ENCODE measurements around the gene GNG7. TPM values are rescaled to one million over a fixed set of nuclear protein-coding genes. Genes with fewer than 3 reads are reported as not detected.

GNG7 gene
- total RNA-seq (1 to 10 TPM; 2.4 to 6.0 TPM), polyA plus RNA-seq (1 to 10 TPM in 1 of 2 donors, under 1 TPM in 1; 0.75 to 1.7 TPM)
- long read RNA-seq, donor 1, full-length matches to known transcripts, result 2 of 14 reads
- long read RNA-seq, donor 1, partial matches to known transcripts, result 0 of 14 reads
- long read RNA-seq, donor 1, other reads (novel, unspliced or antisense), result 12 of 14 reads
- long read RNA-seq, donor 2, full-length matches to known transcripts, result 2 of 6 reads
- long read RNA-seq, donor 2, partial matches to known transcripts, result 0 of 6 reads
- long read RNA-seq, donor 2, other reads (novel, unspliced or antisense), result 4 of 6 reads

- DNase-seq (peak; percentile 96 to 97), ATAC-seq (ENCODE audit: low FRiP score) (peak; percentile 97)
- peak within 1 kb of the TSS; percentile 11 to 14 for H3K4me3 ChIP-seq (ENCODE audit: low read length in 2 of 2)
- H3K36me3 ChIP-seq (ENCODE audit: control insufficient read depth in 1 of 2, insufficient read depth in 2 of 2, low read length in 1 of 2), result no peaks in the 10 kb centered on the region
- intact Hi-C loops (cut with DNase I), result loop anchor here in 1 of 2 donors (5.0 kb wide), 1 partner anchor 35 kb away; no protein-coding TSS in a partner anchor
- H3K4me1 ChIP-seq (ENCODE audit: control insufficient read depth in 1 of 2, insufficient read depth in 2 of 2, low read length in 2 of 2), result no peaks in the 10 kb centered on the region
- no peak within 1 kb of the TSS for H3K27ac ChIP-seq (ENCODE audit: low read depth in 1 of 2, low read length in 2 of 2)
- 2 to 3% methylated on average over 39 to 77 of the region's 77 CpGs for WGBS, 2 donors
- H3K27me3 ChIP-seq (ENCODE audit: control insufficient read depth in 1 of 2, insufficient read depth in 2 of 2, low read length in 1 of 2), result no peaks in the 10 kb centered on the region
- H3K9me3 ChIP-seq (ENCODE audit: control insufficient read depth, low read length), result no peaks in the 10 kb centered on the region
Observed at GRCh38 chr19:2702170-2703076, at the start of gene GNG7. TSS of gene GNG7 (minus strand) at chr19:2702694. CDS start at chr19:2520688, 182,006 bp downstream.

GRCh38 chr19:2751438-2751830 lies 48.9 kb upstream of the GNG7 start:
- Histone ChIP-seq H3K9me3 (ENCODE audit: control insufficient read depth, low read length) (no peaks in the 10 kb centered on the region), H3K27me3 (ENCODE audit: control insufficient read depth in 1 of 2, insufficient read depth in 2 of 2, low read length in 1 of 2) (no peaks in the 10 kb centered on the region), H3K4me1 (ENCODE audit: control insufficient read depth in 1 of 2, insufficient read depth in 2 of 2, low read length in 2 of 2) (no peaks in the 10 kb centered on the region), H3K27ac (ENCODE audit: low read depth in 1 of 2, low read length in 2 of 2) (no peak overlapping the region), H3K36me3 (ENCODE audit: control insufficient read depth in 1 of 2, insufficient read depth in 2 of 2, low read length in 1 of 2) (peaks cover 0 to 1% of the 10 kb centered on the region in 2 donors), H3K4me3 (ENCODE audit: low read length in 2 of 2) (no peak overlapping the region)
- intact Hi-C loops (cut with DNase I), result loop anchor here in 1 of 2 donors (5.0 kb wide), 1 partner anchor 104 kb away; no protein-coding TSS in a partner anchor
- ATAC-seq (ENCODE audit: low FRiP score), result no peak
- no peak for DNase-seq
- WGBS, 2 donors, result 88 to 89% methylated on average over 21 of the region's 21 CpGs

- H3K4me1 ChIP-seq (ENCODE audit: control insufficient read depth in 1 of 2, insufficient read depth in 2 of 2, low read length in 2 of 2), result no peaks in the 10 kb centered on the region
- no peak overlapping the region for H3K27ac ChIP-seq (ENCODE audit: low read depth in 1 of 2, low read length in 2 of 2)
- no peaks in the 10 kb centered on the region for H3K27me3 ChIP-seq (ENCODE audit: control insufficient read depth in 1 of 2, insufficient read depth in 2 of 2, low read length in 1 of 2)
- DNase-seq (no peak), ATAC-seq (ENCODE audit: low FRiP score) (no peak)
- peaks cover 0 to 1% of the 10 kb centered on the region in 2 donors for H3K36me3 ChIP-seq (ENCODE audit: control insufficient read depth in 1 of 2, insufficient read depth in 2 of 2, low read length in 1 of 2)
- no peaks in the 10 kb centered on the region for H3K9me3 ChIP-seq (ENCODE audit: control insufficient read depth, low read length)
- WGBS, 2 donors, result 71% methylated on average over 17 of the region's 17 CpGs
- no peak overlapping the region for H3K4me3 ChIP-seq (ENCODE audit: low read length in 2 of 2)
- intact Hi-C loops (cut with DNase I), result loop anchor here in 1 of 2 donors (5.0 kb wide), 1 partner anchor 104 kb away; no protein-coding TSS in a partner anchor
Observed at GRCh38 chr19:2750808-2751437, 48.4 kb upstream of the GNG7 start.

- ATAC-seq (ENCODE audit: low FRiP score) (no peak), DNase-seq (no peak)
- intact Hi-C loops (cut with DNase I), result no loop called here
- no peaks in the 10 kb centered on the region for H3K9me3 ChIP-seq (ENCODE audit: control insufficient read depth, low read length)
- no peaks in the 10 kb centered on the region for H3K36me3 ChIP-seq (ENCODE audit: control insufficient read depth in 1 of 2, insufficient read depth in 2 of 2, low read length in 1 of 2)
- no peak overlapping the region for H3K4me3 ChIP-seq (ENCODE audit: low read length in 2 of 2)
- no peak overlapping the region for H3K27ac ChIP-seq (ENCODE audit: low read depth in 1 of 2, low read length in 2 of 2)
- no peaks in the 10 kb centered on the region for H3K27me3 ChIP-seq (ENCODE audit: control insufficient read depth in 1 of 2, insufficient read depth in 2 of 2, low read length in 1 of 2)
- WGBS, 2 donors, result 76 to 84% methylated on average over 7 of the region's 7 CpGs
- H3K4me1 ChIP-seq (ENCODE audit: control insufficient read depth in 1 of 2, insufficient read depth in 2 of 2, low read length in 2 of 2), result no peaks in the 10 kb centered on the region
Observed at GRCh38 chr19:2747349-2747748, 44.9 kb upstream of the GNG7 start.

GRCh38 chr19:2744113-2744512 lies 41.6 kb upstream of the GNG7 start:
- DNase-seq (no peak), ATAC-seq (ENCODE audit: low FRiP score) (no peak)
- Histone ChIP-seq H3K36me3 (ENCODE audit: control insufficient read depth in 1 of 2, insufficient read depth in 2 of 2, low read length in 1 of 2) (no peaks in the 10 kb centered on the region), H3K4me1 (ENCODE audit: control insufficient read depth in 1 of 2, insufficient read depth in 2 of 2, low read length in 2 of 2) (no peaks in the 10 kb centered on the region), H3K4me3 (ENCODE audit: low read length in 2 of 2) (no peak overlapping the region), H3K27me3 (ENCODE audit: control insufficient read depth in 1 of 2, insufficient read depth in 2 of 2, low read length in 1 of 2) (no peaks in the 10 kb centered on the region), H3K27ac (ENCODE audit: low read depth in 1 of 2, low read length in 2 of 2) (no peak overlapping the region), H3K9me3 (ENCODE audit: control insufficient read depth, low read length) (no peaks in the 10 kb centered on the region)
- 25 to 26% methylated on average over 4 of the region's 4 CpGs for WGBS, 2 donors
- intact Hi-C loops (cut with DNase I), result no loop called here

GRCh38 chr19:2743099-2743498 lies 40.6 kb upstream of the GNG7 start:
- Histone ChIP-seq H3K4me1 (ENCODE audit: control insufficient read depth in 1 of 2, insufficient read depth in 2 of 2, low read length in 2 of 2) (no peaks in the 10 kb centered on the region), H3K36me3 (ENCODE audit: control insufficient read depth in 1 of 2, insufficient read depth in 2 of 2, low read length in 1 of 2) (no peaks in the 10 kb centered on the region), H3K27ac (ENCODE audit: low read depth in 1 of 2, low read length in 2 of 2) (no peak overlapping the region), H3K27me3 (ENCODE audit: control insufficient read depth in 1 of 2, insufficient read depth in 2 of 2, low read length in 1 of 2) (no peaks in the 10 kb centered on the region), H3K9me3 (ENCODE audit: control insufficient read depth, low read length) (no peaks in the 10 kb centered on the region), H3K4me3 (ENCODE audit: low read length in 2 of 2) (no peak overlapping the region)
- DNase-seq (no peak), ATAC-seq (ENCODE audit: low FRiP score) (no peak)
- 71% methylated on average over 8 of the region's 8 CpGs for WGBS, 2 donors
- intact Hi-C loops (cut with DNase I), result no loop called here

- Histone ChIP-seq H3K4me3 (ENCODE audit: low read length in 2 of 2) (no peak overlapping the region), H3K36me3 (ENCODE audit: control insufficient read depth in 1 of 2, insufficient read depth in 2 of 2, low read length in 1 of 2) (peaks cover 0 to 2% of the 10 kb centered on the region in 2 donors), H3K27ac (ENCODE audit: low read depth in 1 of 2, low read length in 2 of 2) (no peak overlapping the region), H3K9me3 (ENCODE audit: control insufficient read depth, low read length) (no peaks in the 10 kb centered on the region), H3K4me1 (ENCODE audit: control insufficient read depth in 1 of 2, insufficient read depth in 2 of 2, low read length in 2 of 2) (no peaks in the 10 kb centered on the region), H3K27me3 (ENCODE audit: control insufficient read depth in 1 of 2, insufficient read depth in 2 of 2, low read length in 1 of 2) (no peaks in the 10 kb centered on the region)
- DNase-seq (no peak), ATAC-seq (ENCODE audit: low FRiP score) (no peak)
- intact Hi-C loops (cut with DNase I), result no loop called here
- 43 to 46% methylated on average over 13 of the region's 13 CpGs for WGBS, 2 donors
Observed at GRCh38 chr19:2740314-2740656, 37.8 kb upstream of the GNG7 start.

GRCh38 chr19:2739602-2740313 lies 37.3 kb upstream of the GNG7 start, which contains the start of gene SLC39A3:
TSS of gene SLC39A3 (minus strand) at chr19:2740017. CDS start at chr19:2737257, 2,760 bp downstream.
- WGBS, 2 donors, result 1% methylated on average over 51 to 64 of the region's 64 CpGs
- Histone ChIP-seq H3K27me3 (ENCODE audit: control insufficient read depth in 1 of 2, insufficient read depth in 2 of 2, low read length in 1 of 2) (no peaks in the 10 kb centered on the region), H3K9me3 (ENCODE audit: control insufficient read depth, low read length) (no peaks in the 10 kb centered on the region), H3K36me3 (ENCODE audit: control insufficient read depth in 1 of 2, insufficient read depth in 2 of 2, low read length in 1 of 2) (peaks cover 0 to 2% of the 10 kb centered on the region in 2 donors), H3K4me1 (ENCODE audit: control insufficient read depth in 1 of 2, insufficient read depth in 2 of 2, low read length in 2 of 2) (no peaks in the 10 kb centered on the region), H3K27ac (ENCODE audit: low read depth in 1 of 2, low read length in 2 of 2) (no peak within 1 kb of the TSS), H3K4me3 (ENCODE audit: low read length in 2 of 2) (peak within 1 kb of the TSS; percentile 81 to 91)
- DNase-seq, result peak; percentile 98 to 99
- intact Hi-C loops (cut with DNase I), result loop anchor here in 1 of 2 donors (5.0 kb wide), 1 partner anchor 37 kb away; the partner anchor contains the start of gene GNG7
- peak; percentile 99 for ATAC-seq (ENCODE audit: low FRiP score)

Measured in aorta (tissue), 5 donors.